SH-SY5Y (cell line): ENCODE measurements around the gene CTNNA3.

ENCODE experiments used
- GATA2 ChIP-seq: IDR thresholded peaks from 2 replicates; pipeline ENCODE4 v1.6.1; 2011; ENCODE audit warnings: mild to moderate bottlenecking, low read depth, low read length
- GATA3 ChIP-seq: IDR thresholded peaks from 2 replicates; pipeline ENCODE4 v1.6.1; 2011; ENCODE audit warnings: low read depth, mild to moderate bottlenecking, low read length, moderate library complexity

Gene CTNNA3

DNA sequence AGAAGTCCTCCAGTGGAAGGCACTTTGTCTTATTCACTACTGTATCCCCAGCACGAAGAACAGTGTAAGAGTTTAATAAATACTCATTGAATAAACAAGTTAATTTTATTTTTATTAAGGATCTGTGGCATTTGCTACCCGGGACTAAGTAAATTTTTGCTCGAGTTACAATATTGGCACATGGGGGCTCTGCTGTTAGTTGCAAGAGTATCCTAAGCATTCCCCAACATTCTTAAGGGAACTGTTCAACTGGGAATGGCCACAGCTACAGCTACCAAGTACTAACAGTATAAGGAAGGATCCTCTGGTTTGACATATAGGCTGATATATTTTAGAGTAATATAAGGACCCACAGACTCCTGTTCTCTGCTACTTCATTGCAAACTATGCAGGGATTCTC, 778.9 kb downstream of the CTNNA3 start:
- no peak for TF ChIP-seq GATA2
- TF ChIP-seq GATA3: no peak

DNA sequence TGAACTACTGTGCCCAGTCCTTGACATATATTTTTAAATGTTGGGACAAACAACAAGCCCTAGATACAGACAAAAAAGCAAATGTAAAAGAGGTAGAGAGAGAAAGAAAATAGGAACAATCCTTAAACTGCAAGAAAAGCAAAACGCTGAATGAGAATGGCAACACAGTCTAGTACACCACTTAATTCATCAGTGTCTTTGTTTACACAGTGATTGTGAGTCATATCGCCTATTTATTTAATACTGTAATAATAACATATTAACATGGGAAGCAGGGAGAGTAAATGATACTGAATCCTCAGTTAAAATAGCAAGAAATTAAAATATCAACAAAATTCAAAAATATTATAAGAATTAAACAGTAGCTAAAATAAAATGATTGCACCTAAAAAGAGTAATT, 780.0 kb downstream of the CTNNA3 start:
- no peak for TF ChIP-seq GATA2
- no peak for TF ChIP-seq GATA3

DNA sequence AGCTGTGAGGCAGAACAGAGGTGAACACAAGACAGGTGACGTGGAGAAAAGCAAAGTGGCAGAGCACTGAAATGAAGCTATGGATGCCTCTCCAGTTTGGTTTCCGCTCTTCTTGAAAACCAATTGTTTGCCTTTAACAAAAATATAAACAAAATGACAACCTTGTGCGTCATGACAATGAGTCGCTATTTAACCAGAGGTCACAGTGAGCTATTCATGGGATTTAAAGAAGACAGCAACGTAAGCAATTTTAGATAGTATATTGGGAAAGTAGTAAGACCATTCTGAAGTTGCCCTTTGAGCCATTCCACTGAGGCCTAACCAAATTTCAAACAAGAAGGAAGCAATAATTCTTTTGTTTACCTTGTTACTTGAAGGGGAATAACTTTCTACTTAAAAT, 785.3 kb downstream of the CTNNA3 start:
- TF ChIP-seq GATA2 (no peak), GATA3 (no peak)

DNA sequence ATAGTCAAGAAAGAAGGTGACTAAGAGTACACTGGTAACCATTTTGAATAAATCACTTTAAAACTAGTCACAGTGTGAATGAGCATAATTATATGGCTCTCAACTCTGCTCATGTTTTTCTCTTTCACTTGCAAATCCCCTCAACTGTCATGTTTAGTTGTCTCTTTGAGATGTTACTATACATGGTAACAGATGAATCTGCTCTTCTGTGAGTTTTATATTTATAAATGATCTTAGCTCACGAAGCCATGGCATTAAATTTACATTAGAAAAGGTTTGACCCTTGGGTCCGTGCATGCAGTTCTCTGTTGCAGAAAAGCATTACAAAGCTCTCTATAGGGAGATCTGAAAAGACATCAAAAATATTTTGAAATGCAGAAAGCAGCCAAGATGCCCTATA, 803.1 kb downstream of the CTNNA3 start:
- no peak for TF ChIP-seq GATA2
- no peak for TF ChIP-seq GATA3

DNA sequence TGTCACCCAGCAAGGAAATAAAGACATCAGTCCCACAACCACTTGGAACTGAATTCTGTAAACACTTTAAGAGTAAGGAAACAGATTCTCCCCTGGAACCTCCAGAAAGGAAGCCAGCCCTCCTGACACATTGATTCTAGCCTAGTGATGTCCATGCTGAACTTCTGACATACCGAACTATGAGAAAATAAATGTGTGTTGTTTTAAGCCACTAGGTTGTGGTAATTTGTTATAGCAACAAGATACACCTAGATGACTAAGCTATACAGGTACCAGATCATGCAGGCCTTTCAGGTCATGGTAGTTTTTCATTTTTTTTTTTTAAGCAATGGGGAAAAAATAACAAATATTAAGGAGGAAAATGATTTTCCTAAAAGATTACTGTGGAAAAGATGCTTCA, 807.8 kb downstream of the CTNNA3 start:
- TF ChIP-seq GATA2 (no peak), GATA3 (no peak)

DNA sequence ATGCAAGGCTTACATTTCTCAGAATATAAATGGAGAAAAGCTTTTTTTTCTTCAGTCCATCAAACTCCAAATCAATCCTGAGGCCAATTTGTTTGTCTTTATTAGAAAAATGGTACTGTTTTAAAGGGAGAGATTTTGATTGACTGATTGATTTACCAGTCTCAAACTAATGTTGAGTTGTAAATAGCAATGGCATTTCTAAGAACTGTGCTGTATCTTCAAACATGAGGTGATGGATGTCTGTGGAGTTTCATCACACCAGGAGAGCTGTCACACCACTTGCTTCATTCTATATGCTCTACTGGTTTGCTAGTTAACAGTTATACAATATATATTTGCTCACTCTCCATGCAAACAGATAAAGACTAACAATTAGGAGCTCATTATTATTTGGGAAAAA, 809.1 kb downstream of the CTNNA3 start:
- TF ChIP-seq GATA2 (no peak), GATA3 (no peak)

DNA sequence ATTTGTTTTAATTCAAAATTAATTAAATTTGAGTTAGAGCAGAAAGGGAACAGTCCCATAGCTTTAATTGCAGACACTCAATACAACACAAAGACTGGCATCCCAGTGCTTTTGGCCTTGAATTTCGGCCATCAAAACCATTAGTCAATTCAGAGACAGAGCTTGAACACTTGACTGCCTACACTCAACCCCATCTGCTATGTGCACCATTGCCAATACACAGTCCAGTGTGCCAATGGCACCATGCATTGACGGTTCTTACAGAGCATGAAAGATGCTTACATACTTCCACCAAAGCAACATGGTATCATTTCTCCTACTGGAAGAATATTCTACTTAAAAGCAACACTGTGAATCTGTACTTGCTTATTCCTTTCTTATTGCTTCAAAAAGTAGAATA, 813.7 kb downstream of the CTNNA3 start:
- TF ChIP-seq GATA2: no peak
- no peak for TF ChIP-seq GATA3

DNA sequence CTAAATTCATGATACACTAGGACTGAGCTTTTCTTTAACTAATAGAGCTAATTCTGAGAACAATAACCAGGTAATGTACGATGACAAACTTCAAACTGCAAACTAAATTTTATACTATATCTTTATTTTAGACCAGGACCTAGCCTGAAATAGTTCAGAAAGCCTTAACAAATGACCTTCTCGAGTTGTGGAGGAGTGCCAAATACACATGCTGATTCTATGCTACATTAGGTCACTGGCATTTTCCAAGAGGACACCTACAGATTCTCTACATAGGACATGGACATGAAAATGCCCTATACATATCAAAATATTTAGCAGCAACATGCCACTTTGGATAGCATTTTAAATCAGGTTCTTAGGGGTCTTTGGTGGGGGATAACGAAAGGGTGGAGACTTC, 814.2 kb downstream of the CTNNA3 start:
- TF ChIP-seq GATA3: no peak

DNA sequence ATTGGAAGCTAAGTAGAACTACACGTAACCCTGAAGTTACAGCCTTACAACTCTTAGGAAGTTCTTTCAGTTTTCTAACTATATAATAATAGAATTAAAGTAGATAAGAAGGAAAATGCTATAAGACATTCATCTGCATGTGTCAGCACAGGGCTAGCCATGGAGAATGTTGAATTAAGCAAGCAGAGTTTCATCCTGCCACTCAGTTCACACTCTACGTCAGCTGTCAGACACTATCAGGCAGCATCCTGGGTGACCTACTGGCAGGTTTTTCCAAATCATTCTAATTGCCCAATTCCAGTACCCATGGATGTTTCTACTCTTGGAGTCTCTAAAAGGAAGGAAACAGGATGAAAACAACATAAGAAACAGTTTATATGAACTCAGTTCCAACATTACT, 815.2 kb downstream of the CTNNA3 start:
- TF ChIP-seq GATA2 (no peak), GATA3 (no peak)

DNA sequence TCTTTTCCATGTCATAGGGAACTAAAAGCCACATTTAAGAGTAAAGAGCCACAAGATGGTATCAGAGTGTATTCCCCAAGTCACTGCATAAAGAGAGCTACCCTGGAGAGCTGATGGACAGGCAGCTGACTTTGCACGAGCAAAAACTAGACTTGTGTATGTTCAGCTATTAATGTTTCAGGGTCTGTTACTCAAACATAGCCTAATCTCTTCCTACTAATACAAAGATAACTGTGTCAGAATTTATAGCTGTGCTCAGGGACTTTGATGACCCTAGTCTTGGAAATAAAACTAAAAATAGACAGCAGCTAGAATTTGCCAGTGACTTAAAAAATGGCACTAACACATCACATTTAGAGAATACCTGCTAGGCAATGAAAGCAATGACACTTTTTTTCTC, 815.7 kb downstream of the CTNNA3 start:
- TF ChIP-seq GATA2 (no peak), GATA3 (no peak)

DNA sequence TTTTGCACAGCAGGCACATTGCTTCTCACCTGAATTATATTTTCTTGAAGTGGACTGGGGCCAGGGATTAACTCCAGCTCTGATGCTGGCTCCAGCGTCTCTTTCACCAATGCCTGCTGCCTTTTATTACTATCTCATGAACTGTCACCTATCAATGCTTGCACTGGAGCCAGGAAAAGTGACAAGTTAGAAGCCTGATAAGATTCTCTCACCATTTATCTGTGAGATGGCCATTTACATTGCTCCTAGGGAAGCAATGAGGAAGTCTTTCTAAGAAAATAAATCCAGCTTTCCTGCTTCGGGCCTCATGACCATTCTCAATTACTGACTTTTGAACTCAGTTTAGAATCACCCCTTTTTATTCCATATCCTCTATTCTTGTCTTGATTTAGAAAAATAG, 818.6 kb downstream of the CTNNA3 start:
- TF ChIP-seq GATA3: no peak
- no peak for TF ChIP-seq GATA2

DNA sequence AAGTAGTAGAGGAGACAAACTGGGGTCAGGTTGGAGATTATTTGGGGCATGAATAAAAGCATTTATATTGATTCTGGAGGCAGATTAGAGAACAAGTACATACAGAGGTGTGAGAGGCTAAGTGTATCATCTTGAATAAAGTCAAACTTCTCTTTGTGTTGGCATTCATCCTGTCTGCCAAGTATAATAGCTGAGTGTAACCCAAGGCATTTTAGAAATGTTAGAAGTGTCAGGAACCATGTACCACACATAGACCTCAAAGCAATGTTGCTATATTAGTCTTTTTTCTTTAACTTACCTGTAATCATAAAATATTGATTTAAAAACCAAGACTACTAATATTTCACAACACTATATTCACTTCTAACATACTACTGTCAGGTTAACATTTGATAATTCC, 826.4 kb downstream of the CTNNA3 start:
- TF ChIP-seq GATA3: no peak
- TF ChIP-seq GATA2: no peak

DNA sequence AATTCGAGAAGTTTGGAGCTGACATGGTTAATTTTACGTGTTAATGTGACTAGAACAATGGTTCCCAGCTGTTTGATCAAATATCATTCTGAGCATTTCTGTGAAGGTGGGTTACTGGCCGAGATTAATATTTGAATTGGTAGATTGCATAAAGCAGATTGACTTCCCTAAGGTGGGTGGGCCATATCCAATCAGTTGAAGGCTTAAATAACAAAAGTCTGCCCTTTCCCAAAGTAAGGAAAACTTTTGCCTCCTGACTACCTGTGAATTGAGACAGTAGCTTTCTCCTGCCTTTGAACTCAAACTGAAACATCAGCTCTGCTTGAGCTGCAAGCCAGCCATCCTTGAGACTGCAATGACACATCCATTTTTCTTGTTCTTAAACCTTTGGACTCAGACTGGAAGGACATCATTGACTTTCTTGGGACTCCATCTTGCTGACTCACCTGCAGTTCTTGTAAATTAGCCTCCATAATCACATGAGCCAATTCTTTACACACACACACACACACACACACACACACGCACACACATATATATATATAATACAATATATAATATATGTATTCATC, 833.2 kb downstream of the CTNNA3 start:
- no peak for TF ChIP-seq GATA3
- no peak for TF ChIP-seq GATA2

DNA sequence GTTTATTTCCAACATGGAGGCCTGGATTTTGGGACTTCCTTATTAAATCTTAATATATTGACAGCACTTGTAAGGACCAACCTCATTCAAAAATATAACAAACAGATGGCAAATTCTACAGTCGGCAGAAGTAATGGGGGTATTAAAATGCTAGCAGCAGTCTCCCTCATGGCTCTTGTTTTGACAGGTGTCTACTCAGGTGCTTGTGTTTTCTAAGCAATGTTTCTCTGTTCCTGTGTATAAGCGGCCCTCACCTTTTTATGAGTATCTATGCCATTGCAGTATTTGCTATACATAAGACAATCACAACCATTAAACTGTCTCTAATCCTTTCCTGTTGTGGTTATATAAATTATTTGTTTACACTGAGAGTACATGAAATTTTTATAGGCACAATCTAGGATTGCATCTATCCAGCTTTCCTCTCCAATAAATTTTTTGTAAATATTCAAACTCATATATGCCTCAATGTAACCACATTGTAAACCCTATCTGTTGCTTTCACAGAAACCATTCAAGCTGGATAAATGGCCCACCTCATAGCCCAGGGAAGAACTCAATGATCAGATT, 835.5 kb downstream of the CTNNA3 start:
- TF ChIP-seq GATA2 (no peak), GATA3 (no peak)

DNA sequence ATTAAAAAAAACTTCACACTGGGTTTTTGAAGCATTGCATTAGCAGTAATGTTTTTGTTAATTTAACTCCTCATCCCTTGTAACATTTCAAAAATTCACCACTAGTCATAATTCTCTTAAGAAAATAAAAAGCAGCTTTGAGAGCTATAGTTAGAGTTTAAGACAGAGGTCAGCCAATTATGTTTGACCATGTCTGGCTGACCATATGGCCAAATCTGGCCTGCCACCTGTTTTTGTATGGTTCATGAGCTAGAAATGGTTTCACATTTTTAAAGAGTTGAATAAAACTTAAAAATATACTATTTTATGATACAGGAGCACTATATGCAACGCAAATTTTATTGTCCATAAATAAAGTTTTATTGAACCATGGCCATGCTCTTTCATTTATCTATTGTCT, 843.2 kb downstream of the CTNNA3 start:
- TF ChIP-seq GATA2 (no peak), GATA3 (no peak)

DNA sequence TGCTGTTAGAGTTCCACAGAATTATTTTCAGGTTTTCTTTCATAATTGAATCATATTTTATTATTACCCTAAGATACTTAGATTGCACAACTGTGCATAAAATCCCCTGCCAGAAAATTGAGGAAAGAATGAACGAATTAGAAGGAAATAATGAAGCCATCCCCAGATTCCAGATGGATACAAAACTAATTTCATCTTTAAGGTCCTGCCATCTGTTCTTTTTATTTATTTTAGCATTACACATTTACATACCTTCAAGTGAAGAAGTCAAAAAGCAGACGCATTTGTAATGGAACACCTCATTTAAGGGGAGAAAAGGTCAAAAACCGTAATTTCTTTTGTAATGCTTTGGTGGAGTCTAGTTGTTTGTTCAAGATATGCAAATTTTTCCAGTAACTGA, 847.1 kb downstream of the CTNNA3 start:
- TF ChIP-seq GATA3: no peak
- no peak for TF ChIP-seq GATA2
